Measurements from ENCODE around the gene SMIM5. TPM values are rescaled to one million over a fixed set of nuclear protein-coding genes. Genes with fewer than 3 reads are reported as not detected.

SMIM5 gene
- total and polyA plus RNA-seq, 4 donors: 0.05 to 2.1 (median 0.71) TPM

- Histone ChIP-seq H3K36me3 (ENCODE audit: control insufficient read depth in 1 of 2, insufficient read depth in 2 of 2, low read length in 1 of 2) (no peaks in the 10 kb centered on the region), H3K9me3 (ENCODE audit: control insufficient read depth, low read length) (no peaks in the 10 kb centered on the region), H3K4me1 (ENCODE audit: control insufficient read depth in 1 of 2, insufficient read depth in 2 of 2, low read length in 2 of 2) (no peaks in the 10 kb centered on the region), H3K27ac (ENCODE audit: low read depth in 1 of 2, low read length in 2 of 2) (no peak overlapping the region), H3K4me3 (ENCODE audit: low read length in 2 of 2) (no peak overlapping the region), H3K27me3 (ENCODE audit: control insufficient read depth in 1 of 2, insufficient read depth in 2 of 2, low read length in 1 of 2) (no peaks in the 10 kb centered on the region)
- WGBS, 2 donors: 94% methylated on average over 13 of the region's 13 CpGs
- no peak for ATAC-seq (ENCODE audit: low FRiP score)
- peak in 1 of 2 donors; percentile 53 for DNase-seq
- intact Hi-C loops (cut with DNase I): no loop called here
These were observed 7.4 kb downstream of the SMIM5 start for GRCh38 chr17:75640556-75641119.

- H3K4me1 ChIP-seq (ENCODE audit: control insufficient read depth in 1 of 2, insufficient read depth in 2 of 2, low read length in 2 of 2): no peaks in the 10 kb centered on the region
- intact Hi-C loops (cut with DNase I): no loop called here
- H3K27ac ChIP-seq (ENCODE audit: low read depth in 1 of 2, low read length in 2 of 2): no peak overlapping the region
- peak in 1 of 2 donors; percentile 57 for DNase-seq
- no peaks in the 10 kb centered on the region for H3K27me3 ChIP-seq (ENCODE audit: control insufficient read depth in 1 of 2, insufficient read depth in 2 of 2, low read length in 1 of 2)
- no peaks in the 10 kb centered on the region for H3K9me3 ChIP-seq (ENCODE audit: control insufficient read depth, low read length)
- no peaks in the 10 kb centered on the region for H3K36me3 ChIP-seq (ENCODE audit: control insufficient read depth in 1 of 2, insufficient read depth in 2 of 2, low read length in 1 of 2)
- H3K4me3 ChIP-seq (ENCODE audit: low read length in 2 of 2): no peak overlapping the region
- no peak for ATAC-seq (ENCODE audit: low FRiP score)
- WGBS, 2 donors: 80 to 85% methylated on average over 9 of the region's 9 CpGs
These were observed 8.1 kb downstream of the SMIM5 start for GRCh38 chr17:75641343-75641742.

DNA sequence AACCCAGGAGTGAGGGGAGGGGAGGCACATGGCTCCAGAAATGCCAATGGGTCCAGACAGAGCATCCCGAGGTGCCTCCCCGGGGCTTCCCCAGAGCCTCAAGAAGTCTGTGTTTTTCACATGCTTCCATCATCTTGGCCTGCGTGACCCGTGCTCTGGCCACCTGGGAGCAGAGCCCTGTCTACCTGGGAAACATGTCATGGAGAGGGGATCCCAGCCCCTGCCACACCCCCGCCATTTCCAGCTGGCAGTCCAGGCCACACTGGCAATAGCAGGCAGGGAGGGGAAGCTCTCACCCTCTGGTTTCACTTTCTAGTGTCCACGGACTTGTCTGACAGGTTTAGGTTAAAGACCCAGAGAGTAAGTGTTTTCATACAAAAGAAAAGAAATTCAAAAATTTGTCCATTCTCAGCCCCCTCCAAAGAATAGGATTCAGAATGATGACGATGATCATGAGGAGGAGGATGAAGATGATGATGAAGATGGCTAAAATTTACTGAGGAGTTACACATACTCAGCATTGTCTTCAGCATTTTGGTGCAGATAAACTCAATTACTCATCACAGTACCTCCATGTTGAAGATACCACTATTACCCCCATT, 9.0 kb downstream of the SMIM5 start:
- Histone ChIP-seq H3K4me1 (ENCODE audit: control insufficient read depth in 1 of 2, insufficient read depth in 2 of 2, low read length in 2 of 2) (no peaks in the 10 kb centered on the region), H3K9me3 (ENCODE audit: control insufficient read depth, low read length) (no peaks in the 10 kb centered on the region), H3K4me3 (ENCODE audit: low read length in 2 of 2) (no peak overlapping the region), H3K27me3 (ENCODE audit: control insufficient read depth in 1 of 2, insufficient read depth in 2 of 2, low read length in 1 of 2) (no peaks in the 10 kb centered on the region), H3K27ac (ENCODE audit: low read depth in 1 of 2, low read length in 2 of 2) (no peak overlapping the region), H3K36me3 (ENCODE audit: control insufficient read depth in 1 of 2, insufficient read depth in 2 of 2, low read length in 1 of 2) (no peaks in the 10 kb centered on the region)
- ATAC-seq (ENCODE audit: low FRiP score) (no peak), DNase-seq (peak in 1 of 2 donors; percentile 65)
- WGBS, 2 donors: 90% methylated on average over 7 of the region's 7 CpGs
- intact Hi-C loops (cut with DNase I): no loop called here

DNA sequence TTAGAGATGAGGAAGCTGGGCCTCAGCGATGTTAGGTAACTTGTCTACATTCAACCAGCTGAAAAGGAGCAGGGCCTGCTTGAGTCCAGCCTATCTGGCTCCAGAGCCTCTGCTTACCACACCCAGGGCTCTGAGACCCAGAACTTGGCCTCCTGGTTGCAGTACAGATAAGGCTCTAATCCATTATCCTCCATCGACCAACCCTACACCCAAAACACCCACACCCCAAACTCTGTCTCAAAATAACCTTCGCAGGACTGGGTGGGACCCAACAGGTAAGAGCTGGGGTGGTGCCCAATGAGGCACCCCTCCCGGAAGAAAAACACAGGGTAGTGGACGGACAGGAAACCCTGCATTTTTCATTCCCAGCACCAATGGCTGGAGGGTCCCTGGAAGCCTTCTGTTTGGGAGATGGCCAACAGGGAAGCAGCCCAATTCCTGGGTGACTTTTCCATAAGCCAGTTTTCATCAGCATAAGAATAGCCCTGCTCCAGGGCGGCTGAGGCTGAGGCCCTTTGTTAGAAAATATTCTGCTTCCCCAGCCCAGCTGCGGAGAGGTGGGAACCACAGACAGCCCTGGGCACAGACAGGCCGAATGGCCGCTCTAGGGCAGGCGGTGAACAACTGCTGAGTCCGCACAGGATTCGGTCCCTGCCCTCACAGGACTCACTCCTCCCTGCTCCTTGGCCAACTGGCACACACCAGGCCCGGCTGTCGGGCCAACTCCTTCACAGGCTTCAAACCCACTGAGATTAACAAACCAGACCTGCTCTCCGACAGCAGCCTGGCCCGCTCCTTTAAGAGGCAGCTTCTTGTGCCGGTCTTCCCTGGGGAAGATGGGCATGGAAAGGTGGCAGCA, 9.8 kb downstream of the SMIM5 start:
- DNase-seq (peak in 1 of 2 donors; percentile 72), ATAC-seq (ENCODE audit: low FRiP score) (no peak)
- H3K9me3 ChIP-seq (ENCODE audit: control insufficient read depth, low read length): no peaks in the 10 kb centered on the region
- no peak overlapping the region for H3K4me3 ChIP-seq (ENCODE audit: low read length in 2 of 2)
- WGBS, 2 donors: 84 to 88% methylated on average over 17 of the region's 17 CpGs
- no peak overlapping the region for H3K27ac ChIP-seq (ENCODE audit: low read depth in 1 of 2, low read length in 2 of 2)
- no peaks in the 10 kb centered on the region for H3K27me3 ChIP-seq (ENCODE audit: control insufficient read depth in 1 of 2, insufficient read depth in 2 of 2, low read length in 1 of 2)
- no peaks in the 10 kb centered on the region for H3K4me1 ChIP-seq (ENCODE audit: control insufficient read depth in 1 of 2, insufficient read depth in 2 of 2, low read length in 2 of 2)
- H3K36me3 ChIP-seq (ENCODE audit: control insufficient read depth in 1 of 2, insufficient read depth in 2 of 2, low read length in 1 of 2): no peaks in the 10 kb centered on the region
- intact Hi-C loops (cut with DNase I): no loop called here

DNA sequence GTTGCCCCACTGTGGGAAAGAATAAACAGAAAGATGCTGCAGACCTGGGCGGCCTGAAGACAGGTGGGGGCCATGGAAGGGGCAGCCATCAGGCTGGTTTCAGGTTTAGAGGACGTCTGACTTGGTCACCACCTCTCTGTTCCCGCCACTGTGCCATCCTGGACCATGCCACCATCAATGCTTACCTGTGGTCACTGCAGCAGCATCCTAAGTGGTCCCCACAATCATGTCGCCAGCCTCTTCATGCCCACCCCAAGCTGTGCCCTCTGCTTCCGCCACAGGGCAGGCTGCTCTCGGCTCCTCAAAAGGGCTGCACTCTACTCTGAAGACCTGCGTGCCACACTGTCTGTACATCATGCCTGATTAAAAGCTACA, 10.4 kb downstream of the SMIM5 start:
- no peaks in the 10 kb centered on the region for H3K9me3 ChIP-seq (ENCODE audit: control insufficient read depth, low read length)
- no peak overlapping the region for H3K4me3 ChIP-seq (ENCODE audit: low read length in 2 of 2)
- H3K27me3 ChIP-seq (ENCODE audit: control insufficient read depth in 1 of 2, insufficient read depth in 2 of 2, low read length in 1 of 2): no peaks in the 10 kb centered on the region
- intact Hi-C loops (cut with DNase I): no loop called here
- ATAC-seq (ENCODE audit: low FRiP score) (no peak), DNase-seq (peak in 1 of 2 donors; percentile 16)
- H3K36me3 ChIP-seq (ENCODE audit: control insufficient read depth in 1 of 2, insufficient read depth in 2 of 2, low read length in 1 of 2): no peaks in the 10 kb centered on the region
- no peak overlapping the region for H3K27ac ChIP-seq (ENCODE audit: low read depth in 1 of 2, low read length in 2 of 2)
- WGBS, 2 donors: 91 to 96% methylated on average over 7 of the region's 7 CpGs
- no peaks in the 10 kb centered on the region for H3K4me1 ChIP-seq (ENCODE audit: control insufficient read depth in 1 of 2, insufficient read depth in 2 of 2, low read length in 2 of 2)

- Histone ChIP-seq H3K36me3 (ENCODE audit: control insufficient read depth in 1 of 2, insufficient read depth in 2 of 2, low read length in 1 of 2) (no peaks in the 10 kb centered on the region), H3K4me1 (ENCODE audit: control insufficient read depth in 1 of 2, insufficient read depth in 2 of 2, low read length in 2 of 2) (no peaks in the 10 kb centered on the region), H3K27ac (ENCODE audit: low read depth in 1 of 2, low read length in 2 of 2) (no peak overlapping the region), H3K9me3 (ENCODE audit: control insufficient read depth, low read length) (no peaks in the 10 kb centered on the region), H3K27me3 (ENCODE audit: control insufficient read depth in 1 of 2, insufficient read depth in 2 of 2, low read length in 1 of 2) (no peaks in the 10 kb centered on the region), H3K4me3 (ENCODE audit: low read length in 2 of 2) (no peak overlapping the region)
- DNase-seq (peak in 1 of 2 donors; percentile 31), ATAC-seq (ENCODE audit: low FRiP score) (no peak)
- intact Hi-C loops (cut with DNase I): no loop called here
- WGBS, 2 donors: 75 to 84% methylated on average over 7 of the region's 7 CpGs
These were observed 12.3 kb downstream of the SMIM5 start for GRCh38 chr17:75645501-75645888.

- intact Hi-C loops (cut with DNase I): no loop called here
- Histone ChIP-seq H3K27me3 (ENCODE audit: control insufficient read depth in 1 of 2, insufficient read depth in 2 of 2, low read length in 1 of 2) (no peaks in the 10 kb centered on the region), H3K36me3 (ENCODE audit: control insufficient read depth in 1 of 2, insufficient read depth in 2 of 2, low read length in 1 of 2) (no peaks in the 10 kb centered on the region), H3K9me3 (ENCODE audit: control insufficient read depth, low read length) (no peaks in the 10 kb centered on the region), H3K4me3 (ENCODE audit: low read length in 2 of 2) (no peak overlapping the region), H3K4me1 (ENCODE audit: control insufficient read depth in 1 of 2, insufficient read depth in 2 of 2, low read length in 2 of 2) (no peaks in the 10 kb centered on the region), H3K27ac (ENCODE audit: low read depth in 1 of 2, low read length in 2 of 2) (no peak overlapping the region)
- peak; percentile 72 for ATAC-seq (ENCODE audit: low FRiP score)
- peak in 1 of 2 donors; percentile 68 for DNase-seq
- 80 to 82% methylated on average over 17 of the region's 17 CpGs for WGBS, 2 donors
These were observed 12.8 kb downstream of the SMIM5 start for GRCh38 chr17:75645889-75646637.

DNA sequence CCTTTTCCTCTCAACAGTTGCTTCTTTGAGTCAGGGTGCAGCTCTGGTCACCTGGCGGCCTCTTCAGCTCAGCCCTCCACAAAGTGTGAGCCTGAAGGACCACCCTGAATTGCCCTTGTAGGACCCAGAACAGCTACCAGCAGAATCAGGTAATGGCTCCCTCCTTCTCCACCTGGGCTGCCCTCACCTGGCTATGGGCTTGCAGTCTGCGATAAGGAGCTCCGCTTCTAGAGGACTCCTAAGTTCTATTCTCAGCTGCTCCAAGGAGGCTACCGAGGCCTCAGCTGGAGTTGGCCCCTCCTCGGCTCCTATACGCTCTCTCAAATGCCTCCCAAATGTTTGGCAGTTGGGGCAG, 13.4 kb downstream of the SMIM5 start:
- intact Hi-C loops (cut with DNase I): no loop called here
- Histone ChIP-seq H3K36me3 (ENCODE audit: control insufficient read depth in 1 of 2, insufficient read depth in 2 of 2, low read length in 1 of 2) (no peaks in the 10 kb centered on the region), H3K27ac (ENCODE audit: low read depth in 1 of 2, low read length in 2 of 2) (no peak overlapping the region), H3K27me3 (ENCODE audit: control insufficient read depth in 1 of 2, insufficient read depth in 2 of 2, low read length in 1 of 2) (no peaks in the 10 kb centered on the region), H3K4me1 (ENCODE audit: control insufficient read depth in 1 of 2, insufficient read depth in 2 of 2, low read length in 2 of 2) (no peaks in the 10 kb centered on the region), H3K9me3 (ENCODE audit: control insufficient read depth, low read length) (no peaks in the 10 kb centered on the region), H3K4me3 (ENCODE audit: low read length in 2 of 2) (no peak overlapping the region)
- WGBS, 2 donors: 92 to 94% methylated on average over 6 of the region's 6 CpGs
- ATAC-seq (ENCODE audit: low FRiP score) (no peak), DNase-seq (no peak)
